H4 (cell line): Measurements from ENCODE around the gene COL6A1. TPM values are rescaled to one million over a fixed set of nuclear protein-coding genes. Genes with fewer than 3 reads are reported as not detected.

Experiments used
- DNase-seq: peaks from one replicate; pipeline ENCODE4 v3.0.0-alpha.2; 2015; ENCODE audit warnings: low spot score
- total RNA-seq: library from RNA; depleted of rRNA; stranded (reverse); fragments of >200 nt; shearing (Covaris generic); gene quantifications from 2 replicates; pipeline ENCODE4 v1.2.3, GENCODE V29; 2014; rRNA removed

COL6A1 gene
- total RNA-seq, 1 experiment from 2014 or later: 29.6 TPM

- DNase-seq: peak; percentile 46
Measured at GRCh38 chr21:46048926-46049889, 67.6 kb downstream of the COL6A1 start.

GRCh38 chr21:46049890-46050667 is 68.5 kb downstream of the COL6A1 start:
- no peak for DNase-seq

DNA sequence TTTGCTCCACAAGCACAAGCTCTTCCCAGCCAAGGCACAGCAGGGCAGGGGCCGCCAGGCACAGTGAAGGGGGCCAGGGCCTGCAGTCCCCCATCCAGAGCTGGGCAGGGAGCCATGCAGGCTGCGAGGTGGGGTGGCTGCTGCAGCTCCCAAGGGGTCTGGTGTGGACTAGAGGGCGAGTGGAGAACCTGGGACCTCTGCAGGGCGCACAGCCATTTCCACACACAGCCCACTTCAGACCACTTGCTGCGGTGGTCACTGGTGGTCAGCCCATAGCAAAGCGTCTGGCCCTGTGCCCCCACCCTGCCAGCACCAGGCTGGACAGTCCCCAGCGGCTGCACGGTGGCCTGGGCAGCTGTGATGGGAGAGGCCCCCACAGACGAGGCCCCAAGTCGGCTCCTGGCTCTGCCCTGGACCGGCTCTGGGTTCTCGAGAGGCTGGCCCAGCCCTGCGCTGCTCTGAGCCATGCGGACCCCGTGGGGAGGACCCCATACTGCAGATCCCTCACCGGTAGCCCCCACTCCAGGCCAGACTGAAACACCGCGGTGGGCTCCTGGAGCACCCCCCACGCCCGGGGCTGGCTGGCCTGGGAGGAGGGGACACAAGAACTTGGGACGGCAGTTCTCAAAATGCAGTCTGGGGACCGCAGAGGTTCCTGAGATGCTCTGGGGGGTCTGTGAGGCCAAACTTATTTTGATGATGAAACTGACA is 69.3 kb downstream of the COL6A1 start:
- DNase-seq: no peak

DNA sequence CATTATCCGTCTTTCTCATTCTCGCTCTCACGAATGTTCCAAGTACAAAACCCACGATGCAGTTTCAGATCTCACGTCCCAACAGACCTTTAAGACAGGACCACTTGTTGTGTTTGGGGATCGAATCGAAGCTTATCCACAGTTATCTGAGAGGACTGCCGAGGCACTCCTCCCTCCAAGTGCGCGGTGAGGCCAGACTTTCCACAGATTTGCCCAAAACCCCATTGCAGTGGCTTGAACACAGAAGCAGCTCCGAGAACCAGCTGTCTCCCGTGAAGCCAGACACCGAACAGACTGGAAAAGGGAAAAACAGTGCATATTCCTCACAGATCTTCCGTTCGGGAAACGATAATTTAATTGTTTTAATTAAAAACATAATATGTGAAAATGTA is 69.8 kb downstream of the COL6A1 start:
- DNase-seq: no peak

DNA sequence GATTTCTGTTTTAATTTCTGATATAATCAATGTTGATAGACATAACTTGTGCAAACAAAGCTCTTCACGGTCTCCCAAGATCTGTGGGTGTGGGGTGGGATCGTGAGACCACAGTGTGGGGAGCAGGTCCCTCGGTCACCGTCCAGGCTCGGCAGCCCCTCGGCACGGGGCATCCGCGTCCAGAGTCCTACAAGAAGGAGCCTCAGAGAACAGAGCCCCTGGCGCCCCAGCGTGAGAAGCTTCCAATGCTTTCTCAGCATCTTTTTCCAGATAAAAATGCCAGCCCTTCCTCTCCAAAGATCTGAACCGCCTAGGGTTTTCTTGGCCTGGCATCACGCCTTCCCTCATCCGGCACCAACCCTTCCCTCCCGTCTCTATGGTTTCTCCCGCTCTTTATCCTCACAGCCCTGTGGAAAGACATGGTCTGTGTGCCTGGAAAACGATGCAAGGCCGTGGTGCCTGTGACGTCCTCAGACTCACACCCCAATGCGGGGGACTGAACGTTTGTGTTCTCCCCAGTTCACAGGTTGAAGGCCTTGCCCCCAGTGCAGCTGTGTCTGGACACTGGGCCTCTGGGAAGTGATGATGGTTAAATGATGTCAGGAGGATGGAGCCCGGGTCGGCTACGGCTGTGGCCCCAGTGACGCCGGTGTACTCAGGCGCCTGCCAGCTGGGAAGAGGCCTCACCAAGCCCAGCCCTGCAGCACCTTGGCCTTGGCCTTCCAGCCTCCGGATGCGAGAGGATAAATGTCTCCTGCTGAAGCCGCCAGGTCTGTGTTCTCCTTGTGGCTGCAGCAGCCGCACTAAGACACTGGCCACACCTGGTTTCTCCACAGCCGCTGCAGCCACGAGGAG is 70.5 kb downstream of the COL6A1 start:
- DNase-seq: no peak

- DNase-seq: no peak
Measured at GRCh38 chr21:46052703-46053651, 71.4 kb downstream of the COL6A1 start.

DNA sequence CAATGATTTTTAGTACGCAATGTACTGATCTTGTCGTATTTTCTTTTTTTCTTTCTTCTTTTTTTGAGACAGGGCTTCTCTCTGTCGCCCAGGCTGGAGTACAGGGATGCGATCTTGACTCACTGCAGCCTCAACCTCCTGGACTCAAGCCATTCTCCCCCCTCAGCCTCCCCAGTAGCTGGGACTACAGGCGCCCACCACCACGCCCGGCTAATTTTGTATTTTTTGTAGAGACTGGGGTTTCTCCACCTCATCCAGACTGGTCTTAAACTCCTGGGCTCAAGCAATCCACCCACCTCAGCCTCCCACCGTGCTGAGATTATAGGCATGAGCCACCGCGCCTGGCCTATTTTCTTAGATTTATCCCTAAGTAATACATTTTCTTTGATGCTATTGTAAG is 72.5 kb downstream of the COL6A1 start:
- no peak for DNase-seq

GRCh38 chr21:46054451-46054881 is 72.9 kb downstream of the COL6A1 start:
- DNase-seq: no peak

Other genes starting within 250 kb of the COL6A1 start
- gene COL6A2, start 116.3 kb downstream of the COL6A1 start, total RNA-seq: 38.5 and 53.6 TPM in 2 replicates
- 0.41 TPM in 1 of 2 replicates, not detected in the other for gene FTCD, start 173.8 kb downstream of the COL6A1 start, total RNA-seq
- 0.31 and 2.7 TPM in 2 replicates for gene SPATC1L, start 202.7 kb downstream of the COL6A1 start, total RNA-seq
- 27.1 and 46.4 TPM in 2 replicates for gene LSS, start 247.0 kb downstream of the COL6A1 start, total RNA-seq